ENCODE results near the gene RNPEP.

Gene RNPEP

DNA sequence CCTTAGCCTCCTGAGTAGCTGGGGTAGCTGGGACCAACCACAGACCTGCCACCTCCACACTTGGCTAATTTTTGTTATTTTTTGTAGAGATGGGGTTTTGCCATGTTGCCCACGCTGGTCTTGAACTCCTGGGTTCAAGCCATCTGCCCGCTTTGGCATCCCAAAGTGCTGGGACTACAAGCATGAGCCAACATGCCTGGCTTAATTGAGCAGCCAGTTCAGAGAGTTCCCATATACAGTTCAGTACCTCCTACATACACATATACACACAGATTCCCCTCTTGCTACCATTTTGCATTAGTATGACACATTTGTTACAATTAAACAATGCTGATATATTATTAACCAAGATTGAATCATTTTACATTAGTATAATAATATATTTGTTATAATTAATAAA, 2.9 kb downstream of the RNPEP start:
- TF ChIP-seq GABPA (IDR thresholded peaks at IDR 0.05; ENCODE audit: low read depth) (no peak), POLR2AphosphoS5 (IDR thresholded peaks at IDR 0.05; ENCODE audit: low read depth) (no peak), SPI1 (IDR thresholded peaks at IDR 0.05; ENCODE audit: borderline replicate concordance, low read depth) (no peak), CTCF (IDR thresholded peaks at IDR 0.05; ENCODE audit: insufficient read depth, low read length) (no peak)
- TF ChIP-seq, protein P1, sequence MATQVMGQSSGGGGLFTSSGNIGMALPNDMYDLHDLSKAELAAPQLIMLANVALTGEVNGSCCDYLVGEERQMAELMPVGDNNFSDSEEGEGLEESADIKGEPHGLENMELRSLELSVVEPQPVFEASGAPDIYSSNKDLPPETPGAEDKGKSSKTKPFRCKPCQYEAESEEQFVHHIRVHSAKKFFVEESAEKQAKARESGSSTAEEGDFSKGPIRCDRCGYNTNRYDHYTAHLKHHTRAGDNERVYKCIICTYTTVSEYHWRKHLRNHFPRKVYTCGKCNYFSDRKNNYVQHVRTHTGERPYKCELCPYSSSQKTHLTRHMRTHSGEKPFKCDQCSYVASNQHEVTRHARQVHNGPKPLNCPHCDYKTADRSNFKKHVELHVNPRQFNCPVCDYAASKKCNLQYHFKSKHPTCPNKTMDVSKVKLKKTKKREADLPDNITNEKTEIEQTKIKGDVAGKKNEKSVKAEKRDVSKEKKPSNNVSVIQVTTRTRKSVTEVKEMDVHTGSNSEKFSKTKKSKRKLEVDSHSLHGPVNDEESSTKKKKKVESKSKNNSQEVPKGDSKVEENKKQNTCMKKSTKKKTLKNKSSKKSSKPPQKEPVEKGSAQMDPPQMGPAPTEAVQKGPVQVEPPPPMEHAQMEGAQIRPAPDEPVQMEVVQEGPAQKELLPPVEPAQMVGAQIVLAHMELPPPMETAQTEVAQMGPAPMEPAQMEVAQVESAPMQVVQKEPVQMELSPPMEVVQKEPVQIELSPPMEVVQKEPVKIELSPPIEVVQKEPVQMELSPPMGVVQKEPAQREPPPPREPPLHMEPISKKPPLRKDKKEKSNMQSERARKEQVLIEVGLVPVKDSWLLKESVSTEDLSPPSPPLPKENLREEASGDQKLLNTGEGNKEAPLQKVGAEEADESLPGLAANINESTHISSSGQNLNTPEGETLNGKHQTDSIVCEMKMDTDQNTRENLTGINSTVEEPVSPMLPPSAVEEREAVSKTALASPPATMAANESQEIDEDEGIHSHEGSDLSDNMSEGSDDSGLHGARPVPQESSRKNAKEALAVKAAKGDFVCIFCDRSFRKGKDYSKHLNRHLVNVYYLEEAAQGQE (IDR thresholded peaks at IDR 0.05; ENCODE audit: insufficient replicate concordance, low read depth) = no peak
- no peak overlapping the region for H3K4me3 ChIP-seq (replicated peaks; ENCODE audit: insufficient read depth, low read length)
- no peak for DNase-seq (ENCODE audit: low read depth in 1 of 2, low spot score in 1 of 2)
- no peak overlapping the region for H3K27ac ChIP-seq (replicated peaks)
- no peaks in the 10 kb centered on the region for H3K27me3 ChIP-seq (ENCODE audit: insufficient read depth, poor library complexity, severe bottlenecking)

DNA sequence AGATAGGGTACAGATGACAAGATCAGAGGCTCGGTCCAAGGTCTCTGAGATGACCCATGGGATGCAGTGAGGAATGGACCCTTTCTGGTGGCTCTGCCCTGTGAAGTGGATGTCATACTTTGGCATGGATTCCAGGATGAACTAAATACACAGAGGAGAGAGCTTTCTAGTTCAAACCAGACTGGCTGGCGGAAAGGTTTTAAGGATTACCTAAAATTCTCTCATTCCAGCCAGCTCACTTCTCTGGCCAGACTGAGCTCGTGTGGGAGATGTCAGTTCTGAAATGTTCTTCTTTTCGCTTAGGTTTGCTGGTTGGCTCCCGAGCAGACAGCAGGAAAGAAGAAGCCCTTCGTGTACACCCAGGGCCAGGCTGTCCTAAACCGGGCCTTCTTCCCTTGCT, 6.2 kb downstream of the RNPEP start:
- no peak overlapping the region for H3K4me3 ChIP-seq (replicated peaks; ENCODE audit: insufficient read depth, low read length)
- TF ChIP-seq CTCF (IDR thresholded peaks at IDR 0.05; ENCODE audit: insufficient read depth, low read length) (no peak), GABPA (IDR thresholded peaks at IDR 0.05; ENCODE audit: low read depth) (no peak), POLR2AphosphoS5 (IDR thresholded peaks at IDR 0.05; ENCODE audit: low read depth) (no peak), SPI1 (IDR thresholded peaks at IDR 0.05; ENCODE audit: borderline replicate concordance, low read depth) (no peak)
- TF ChIP-seq, protein P1 (IDR thresholded peaks at IDR 0.05; ENCODE audit: insufficient replicate concordance, low read depth) = no peak
- no peak for DNase-seq (ENCODE audit: low read depth in 1 of 2, low spot score in 1 of 2)
- H3K27me3 ChIP-seq (ENCODE audit: insufficient read depth, poor library complexity, severe bottlenecking) = no peaks in the 10 kb centered on the region
- H3K27ac ChIP-seq (replicated peaks) = no peak overlapping the region

GRCh38 chr1:201989354-201990128, 7.1 kb downstream of the RNPEP start:
- no peak for TF ChIP-seq POLR2AphosphoS5 (IDR thresholded peaks at IDR 0.05; ENCODE audit: low read depth)
- no peak for TF ChIP-seq SPI1 (IDR thresholded peaks at IDR 0.05; ENCODE audit: borderline replicate concordance, low read depth)
- TF ChIP-seq GABPA (IDR thresholded peaks at IDR 0.05; ENCODE audit: low read depth) = no peak
- no peak for DNase-seq (ENCODE audit: low read depth in 1 of 2, low spot score in 1 of 2)
- Histone ChIP-seq H3K27ac (replicated peaks) (no peak overlapping the region), H3K27me3 (ENCODE audit: insufficient read depth, poor library complexity, severe bottlenecking) (no peaks in the 10 kb centered on the region), H3K4me3 (replicated peaks; ENCODE audit: insufficient read depth, low read length) (no peak overlapping the region)

- H3K27ac ChIP-seq (replicated peaks) = no peak overlapping the region
- no peak overlapping the region for H3K4me3 ChIP-seq (replicated peaks; ENCODE audit: insufficient read depth, low read length)
- H3K27me3 ChIP-seq (ENCODE audit: insufficient read depth, poor library complexity, severe bottlenecking) = no peaks in the 10 kb centered on the region
- no peak for DNase-seq (ENCODE audit: low read depth in 1 of 2, low spot score in 1 of 2)
- no peak for TF ChIP-seq SPI1 (IDR thresholded peaks at IDR 0.05; ENCODE audit: borderline replicate concordance, low read depth)
- TF ChIP-seq POLR2AphosphoS5 (IDR thresholded peaks at IDR 0.05; ENCODE audit: low read depth) = no peak
- TF ChIP-seq, protein P1 (IDR thresholded peaks at IDR 0.05; ENCODE audit: insufficient replicate concordance, low read depth) = no peak
- no peak for TF ChIP-seq GABPA (IDR thresholded peaks at IDR 0.05; ENCODE audit: low read depth)
- no peak for TF ChIP-seq CTCF (IDR thresholded peaks at IDR 0.05; ENCODE audit: insufficient read depth, low read length)
These were observed 8.0 kb downstream of the RNPEP start for GRCh38 chr1:201990427-201990826.

Data from HL-60 (cell line).